Upper lobe of left lung (tissue), 6 donors: ENCODE data around the gene ERGIC3. TPM values are rescaled to one million over a fixed set of nuclear protein-coding genes. Genes with fewer than 3 reads are reported as not detected.

Source experiments
- ATAC-seq, 2 donors: fragments of 200-7000 bp; cut with Tn5 transposase; one replicate each; pipeline ENCODE4 v1.9.1; 2022; ENCODE audit warnings: mild to moderate bottlenecking in 2 of 2, moderate library complexity in 2 of 2; ENCODE audit not compliant: low FRiP score in 2 of 2
- DNase-seq, 2 donors: peaks; one replicate each; pipeline ENCODE4 v3.0.0-alpha.2; 2019 to 2020
- H3K27ac ChIP-seq, 4 donors: fragments of 200-600 bp; sonication (generic); one replicate each; pipeline ENCODE4 v1.5.1; 2016 to 2019
- H3K27me3 ChIP-seq, 4 donors: fragments of 200-600 bp; sonication (generic); one replicate each; pipeline ENCODE4 v1.5.1; 2017 to 2019
- H3K36me3 ChIP-seq, 4 donors: fragments of 200-600 bp; sonication (generic); one replicate each; pipeline ENCODE4 v1.5.1; 2016 to 2019
- H3K4me1 ChIP-seq, 4 donors: fragments of 200-600 bp; sonication (generic); one replicate each; pipeline ENCODE4 v1.5.1; 2018 to 2019
- H3K4me3 ChIP-seq, 4 donors: fragments of 200-600 bp; sonication (generic); one replicate each; pipeline ENCODE4 v1.5.1; 2017 to 2019; ENCODE audit warnings: mild to moderate bottlenecking in 2 of 4, moderate library complexity in 1 of 4
- H3K9me3 ChIP-seq, 4 donors: fragments of 200-600 bp; sonication (generic); one replicate each; pipeline ENCODE4 v1.5.1; 2018 to 2019
- EP300 ChIP-seq, 4 donors: sonication (generic); formaldehyde crosslinking; IDR thresholded peaks; one replicate each; pipeline ENCODE4 v1.5.1; 2017; ENCODE audit warnings: antibody characterized with exemption in 4 of 4, control low read depth in 2 of 4
- POLR2A ChIP-seq, 4 donors: fragments of 450-650 bp; IDR thresholded peaks; one replicate each; pipeline ENCODE4 v1.5.1; 2016 to 2017; ENCODE audit warnings: antibody characterized with exemption in 4 of 4, mild to moderate bottlenecking in 2 of 4
- POLR2AphosphoS5 ChIP-seq, 2 donors: sonication (generic); formaldehyde crosslinking; IDR thresholded peaks; one replicate each; pipeline ENCODE4 v1.5.1; 2017; ENCODE audit warnings: antibody characterized with exemption in 2 of 2
- WGBS, 2 donors: methylation state at CpG; one replicate each; pipeline ENCODE4 v1.1.5; 2017 to 2018; 5-methylcytosine and 5-hydroxymethylcytosine counted together
- total RNA-seq, 6 donors: library from RNA; depleted of rRNA in 4 of 6; stranded (reverse); fragments of >200 nt in 4 of 6; gene quantifications; one replicate each; pipeline versions ENCODE4 v1.1.0 to v1.2.1, GENCODE V29; 2016 to 2021
- TF ChIP-seq, protein P1 (sequence below), 6 experiments: fragments of 450-650 bp in 4 of 6; fragments of 200-600 bp in 2 of 6; sonication (generic) in 2 of 6; IDR thresholded peaks; one replicate each; pipeline ENCODE4 v1.5.1; 2016 to 2019; ENCODE audit warnings: antibody characterized with exemption in 6 of 6
- donor health status: DM: no; HTN: no; CAD: no; lungs with moderate emphysema.
- donor health status: DM: no; HTN: yes; CAD: no; lungs with severe emphysema.

The ERGIC3 gene
- total RNA-seq, 6 donors from 2014 or later = 115 to 223 (median 179) TPM

DNA sequence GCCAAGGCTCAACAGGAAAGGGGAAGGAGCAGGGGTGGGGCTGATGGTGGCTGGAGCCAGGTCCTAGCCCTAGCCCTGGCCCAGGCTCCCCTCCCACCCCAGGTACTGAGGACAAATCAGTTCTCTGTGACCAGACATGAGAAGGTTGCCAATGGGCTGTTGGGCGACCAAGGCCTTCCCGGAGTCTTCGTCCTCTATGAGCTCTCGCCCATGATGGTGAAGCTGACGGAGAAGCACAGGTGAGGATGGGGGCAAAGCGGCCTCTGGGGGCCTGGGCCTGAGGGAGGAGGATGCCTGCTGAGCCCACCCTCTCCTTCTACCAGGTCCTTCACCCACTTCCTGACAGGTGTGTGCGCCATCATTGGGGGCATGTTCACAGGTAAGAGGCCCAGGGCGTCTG is 15.0 kb downstream of the ERGIC3 start:
- no peaks in the 10 kb centered on the region for H3K27me3 ChIP-seq
- peaks cover 0 to 6% (median 0%) of the 10 kb centered on the region in 4 donors for H3K4me1 ChIP-seq
- no peak for ATAC-seq
- H3K27ac ChIP-seq = no peak overlapping the region
- H3K9me3 ChIP-seq = no peaks in the 10 kb centered on the region
- DNase-seq = peak in 1 of 2 donors; percentile 30
- TF ChIP-seq, protein P1, sequence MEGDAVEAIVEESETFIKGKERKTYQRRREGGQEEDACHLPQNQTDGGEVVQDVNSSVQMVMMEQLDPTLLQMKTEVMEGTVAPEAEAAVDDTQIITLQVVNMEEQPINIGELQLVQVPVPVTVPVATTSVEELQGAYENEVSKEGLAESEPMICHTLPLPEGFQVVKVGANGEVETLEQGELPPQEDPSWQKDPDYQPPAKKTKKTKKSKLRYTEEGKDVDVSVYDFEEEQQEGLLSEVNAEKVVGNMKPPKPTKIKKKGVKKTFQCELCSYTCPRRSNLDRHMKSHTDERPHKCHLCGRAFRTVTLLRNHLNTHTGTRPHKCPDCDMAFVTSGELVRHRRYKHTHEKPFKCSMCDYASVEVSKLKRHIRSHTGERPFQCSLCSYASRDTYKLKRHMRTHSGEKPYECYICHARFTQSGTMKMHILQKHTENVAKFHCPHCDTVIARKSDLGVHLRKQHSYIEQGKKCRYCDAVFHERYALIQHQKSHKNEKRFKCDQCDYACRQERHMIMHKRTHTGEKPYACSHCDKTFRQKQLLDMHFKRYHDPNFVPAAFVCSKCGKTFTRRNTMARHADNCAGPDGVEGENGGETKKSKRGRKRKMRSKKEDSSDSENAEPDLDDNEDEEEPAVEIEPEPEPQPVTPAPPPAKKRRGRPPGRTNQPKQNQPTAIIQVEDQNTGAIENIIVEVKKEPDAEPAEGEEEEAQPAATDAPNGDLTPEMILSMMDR (IDR thresholded peaks at IDR 0.05) = no peak
- TF ChIP-seq POLR2AphosphoS5 (IDR thresholded peaks at IDR 0.05) (no peak), EP300 (IDR thresholded peaks at IDR 0.05) (no peak)
- peaks cover 3 to 66% (median 57%) of the 10 kb centered on the region in 4 donors for H3K36me3 ChIP-seq
- WGBS, 2 donors = 98 to 100% methylated on average over 7 to 8 of the region's 8 CpGs
- H3K4me3 ChIP-seq = no peak overlapping the region

GRCh38 chr20:35558451-35558850 is 16.6 kb downstream of the ERGIC3 start:
- peaks cover 3 to 52% (median 47%) of the 10 kb centered on the region in 4 donors for H3K36me3 ChIP-seq
- H3K4me3 ChIP-seq = no peak overlapping the region
- WGBS, 2 donors = 94% methylated on average over 4 of the region's 4 CpGs

GRCh38 chr20:35559042-35559693 is 17.3 kb downstream of the ERGIC3 start:
- no peak for TF ChIP-seq POLR2AphosphoS5 (IDR thresholded peaks at IDR 0.05)
- no peak for TF ChIP-seq EP300 (IDR thresholded peaks at IDR 0.05)
- no peak for TF ChIP-seq POLR2A (IDR thresholded peaks at IDR 0.05)
- TF ChIP-seq, protein P1 (IDR thresholded peaks at IDR 0.05) = no peak
- H3K4me1 ChIP-seq = peaks cover 0 to 6% (median 0%) of the 10 kb centered on the region in 4 donors
- WGBS, 2 donors = 88 to 90% methylated on average over 20 to 24 of the region's 24 CpGs

More at GRCh38 chr20:35558451-35558850, 16.6 kb downstream of the ERGIC3 start:
- ATAC-seq = no peak
- no peak for DNase-seq
- Histone ChIP-seq H3K27me3 (no peaks in the 10 kb centered on the region), H3K9me3 (no peaks in the 10 kb centered on the region), H3K27ac (no peak overlapping the region), H3K4me1 (peaks cover 0 to 6% (median 0%) of the 10 kb centered on the region in 4 donors)
- TF ChIP-seq POLR2AphosphoS5 (IDR thresholded peaks at IDR 0.05) = no peak
- no peak for TF ChIP-seq POLR2A (IDR thresholded peaks at IDR 0.05)

GRCh38 chr20:35560105-35560511 is 18.2 kb downstream of the ERGIC3 start:
- Histone ChIP-seq H3K4me3 (no peak overlapping the region), H3K27me3 (no peaks in the 10 kb centered on the region), H3K27ac (no peak overlapping the region), H3K4me1 (peaks cover 0 to 6% (median 0%) of the 10 kb centered on the region in 4 donors), H3K36me3 (peaks cover 3 to 37% (median 30%) of the 10 kb centered on the region in 4 donors), H3K9me3 (no peaks in the 10 kb centered on the region)
- 75 to 83% methylated on average over 15 to 18 of the region's 18 CpGs for WGBS, 2 donors
- ATAC-seq (no peak), DNase-seq (peak in 1 of 2 donors; percentile 80)
- TF ChIP-seq EP300 (IDR thresholded peaks at IDR 0.05) (no peak), POLR2A (IDR thresholded peaks at IDR 0.05) (no peak), POLR2AphosphoS5 (IDR thresholded peaks at IDR 0.05) (no peak)
- TF ChIP-seq, protein P1 (IDR thresholded peaks at IDR 0.05) = no peak

More at GRCh38 chr20:35559042-35559693, 17.3 kb downstream of the ERGIC3 start:
- no peaks in the 10 kb centered on the region for H3K9me3 ChIP-seq
- ATAC-seq = no peak
- peaks cover 3 to 45% (median 40%) of the 10 kb centered on the region in 4 donors for H3K36me3 ChIP-seq
- H3K27me3 ChIP-seq = no peaks in the 10 kb centered on the region
- no peak overlapping the region for H3K27ac ChIP-seq
- H3K4me3 ChIP-seq = no peak overlapping the region
- peak in 1 of 2 donors; percentile 58 for DNase-seq

DNA sequence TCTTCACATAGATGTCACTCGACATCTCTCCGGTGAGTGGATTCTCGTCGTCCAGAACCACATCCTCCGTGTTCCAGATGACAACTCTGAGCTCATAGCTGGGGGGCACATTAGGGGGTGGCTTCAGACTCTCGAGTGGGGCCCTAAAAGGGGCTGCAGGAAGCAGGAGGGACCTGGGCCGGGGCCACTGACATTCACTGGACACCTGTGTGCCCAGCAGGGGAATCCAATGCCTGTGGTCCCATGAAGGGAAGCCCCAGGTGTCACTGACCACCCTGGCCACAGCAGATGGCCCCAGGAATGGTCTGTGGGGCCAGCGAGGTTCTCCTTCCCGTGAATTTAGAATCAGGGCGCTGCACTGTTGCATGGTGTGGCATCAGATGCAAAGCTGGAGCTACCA is 18.7 kb downstream of the ERGIC3 start:
- TF ChIP-seq, protein P1 (IDR thresholded peaks at IDR 0.05) = no peak
- no peak for TF ChIP-seq EP300 (IDR thresholded peaks at IDR 0.05)
- no peak for TF ChIP-seq POLR2A (IDR thresholded peaks at IDR 0.05)
- no peak for TF ChIP-seq POLR2AphosphoS5 (IDR thresholded peaks at IDR 0.05)
- no peak for DNase-seq
- H3K27ac ChIP-seq = no peak overlapping the region
- no peak for ATAC-seq
- no peaks in the 10 kb centered on the region for H3K27me3 ChIP-seq
- peaks cover 0 to 6% (median 0%) of the 10 kb centered on the region in 4 donors for H3K4me1 ChIP-seq
- no peak overlapping the region for H3K4me3 ChIP-seq
- 61 to 70% methylated on average over 10 of the region's 10 CpGs for WGBS, 2 donors
- H3K9me3 ChIP-seq = no peaks in the 10 kb centered on the region
- peaks cover 3 to 33% (median 26%) of the 10 kb centered on the region in 4 donors for H3K36me3 ChIP-seq
